ENCODE measurements around the gene HPS4. TPM values are rescaled to one million over a fixed set of nuclear protein-coding genes. Genes with fewer than 3 reads are reported as not detected.
A peak's percentile ranks its signal among the peaks of the same experiment; 100 is the strongest.

The HPS4 gene
- total and polyA plus RNA-seq, 10 of the 15 experiments (the other 5 are each of a cell fraction or from before 2014, with no cell fraction given) = 11.7 to 36.7 (median 30.8) TPM

DNA sequence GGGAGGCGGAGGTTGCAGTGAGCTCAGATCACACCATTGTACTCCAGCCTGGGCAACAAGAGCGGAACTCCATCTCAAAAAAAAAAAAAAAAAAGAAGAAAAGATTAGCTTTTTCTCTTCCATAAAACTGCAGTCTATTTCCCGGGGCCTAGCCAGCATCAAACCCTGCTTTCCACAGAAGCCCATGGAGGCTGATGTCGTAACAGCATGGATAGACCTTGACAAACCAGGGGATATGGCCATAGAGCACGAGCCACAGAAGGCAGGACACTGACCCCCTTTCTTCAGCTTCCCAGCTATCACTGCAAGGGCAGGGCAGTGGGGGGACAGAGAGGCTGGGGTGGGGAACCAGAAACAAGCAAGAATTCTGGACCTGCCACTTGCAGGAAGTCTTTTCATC lies 21.5 kb downstream of the HPS4 start:
- ATAC-seq = no peak
- H3K79me2 ChIP-seq (ENCODE audit: control insufficient read depth, insufficient read depth, low read length) = peaks cover 5% of the 10 kb centered on the region
- no peaks in the 10 kb centered on the region for H4K20me1 ChIP-seq (ENCODE audit: control insufficient read depth, insufficient read depth)
- in situ Hi-C loops (cut with MboI) = loop anchor here (5.0 kb wide), 2 partner anchors 60 to 95 kb away; no protein-coding TSS in a partner anchor
- no peak overlapping the region for H3K4me2 ChIP-seq (ENCODE audit: control insufficient read depth, insufficient read depth)
- no peak for FAIRE-seq
- SMC1A ChIA-PET (ENCODE audit: uncharacterized antibody, unreplicated experiment) = interaction anchor here (0.6 to 5.1 kb wide), 12 partner anchors 9 to 212 kb away, joined by 3 to 73 read pairs (median 4); no protein-coding TSS in a partner anchor
- no peak overlapping the region for H3K27ac ChIP-seq (ENCODE audit: control insufficient read depth, insufficient read depth)
- intact Hi-C loops (cut with micrococcal nuclease; ENCODE audit: unreplicated experiment) = no loop called here
- DNase-seq (ENCODE audit: low read depth, low spot score) = no peak
- BruUV-seq (replicated peaks) = no TSS peak
- no peak overlapping the region for H3K9ac ChIP-seq (ENCODE audit: control insufficient read depth, insufficient read depth, low read length)
- no peak for TF ChIP-seq ZNF384 (IDR thresholded peaks at IDR 0.05; ENCODE audit: borderline replicate concordance, low read depth, low read length)
- no peak for TF ChIP-seq JUND (IDR thresholded peaks at IDR 0.05; ENCODE audit: low read depth, low read length)
- no peak for TF ChIP-seq EED (IDR thresholded peaks at IDR 0.05; ENCODE audit: low read depth)
- H3K4me1 ChIP-seq (ENCODE audit: control insufficient read depth, insufficient read depth, low read length) = no peaks in the 10 kb centered on the region
- no peak overlapping the region for H2AFZ ChIP-seq (ENCODE audit: control insufficient read depth, low read depth, low read length)
- H3K9me3 ChIP-seq (replicated peaks; ENCODE audit: control insufficient read depth, insufficient read depth, low read length) = no peaks in the 10 kb centered on the region
- CTCF ChIA-PET = interaction anchor here (0.6 to 5.5 kb wide), 17 partner anchors 9 to 105 kb away, joined by 3 to 124 read pairs (median 4); partner anchors contain the start of genes HPS4 and SRRD
- POLR2A ChIA-PET = no interaction called here
- RAD21 ChIA-PET (ENCODE audit: unreplicated experiment) = interaction anchor here (1.2 to 2.4 kb wide), 5 partner anchors 31 to 98 kb away, joined by 3 to 11 read pairs (median 10); no protein-coding TSS in a partner anchor
- WGBS (ENCODE audit: insufficient coverage, insufficient replicate concordance, low lambda C conversion rate, missing lambda C conversion rate) = 94% methylated on average over 3 of the region's 5 CpGs
- H3K4me3 ChIP-seq = no peak overlapping the region
- H3K36me3 ChIP-seq (ENCODE audit: control insufficient read depth in 2 of 2, insufficient read depth in 2 of 2, low read length in 1 of 2) = peaks cover 31 to 45% of the 10 kb centered on the region in 2 experiments
- no peaks in the 10 kb centered on the region for H3K27me3 ChIP-seq (replicated peaks in 1 of 2; ENCODE audit: control insufficient read depth in 2 of 2, insufficient read depth in 2 of 2, low read length in 1 of 2)

- FAIRE-seq (peak; percentile 92), DNase-seq (ENCODE audit: low read depth, low spot score) (no peak), ATAC-seq (peak; percentile 76)
- Histone ChIP-seq H3K9me3 (replicated peaks; ENCODE audit: control insufficient read depth, insufficient read depth, low read length) (no peaks in the 10 kb centered on the region), H4K20me1 (ENCODE audit: control insufficient read depth, insufficient read depth) (no peaks in the 10 kb centered on the region), H3K4me1 (ENCODE audit: control insufficient read depth, insufficient read depth, low read length) (no peaks in the 10 kb centered on the region), H3K4me2 (ENCODE audit: control insufficient read depth, insufficient read depth) (no peak overlapping the region), H2AFZ (ENCODE audit: control insufficient read depth, low read depth, low read length) (no peak overlapping the region), H3K79me2 (ENCODE audit: control insufficient read depth, insufficient read depth, low read length) (peaks cover 5% of the 10 kb centered on the region), H3K27me3 (replicated peaks in 1 of 2; ENCODE audit: control insufficient read depth in 2 of 2, insufficient read depth in 2 of 2, low read length in 1 of 2) (no peaks in the 10 kb centered on the region), H3K4me3 (no peak overlapping the region), H3K9ac (ENCODE audit: control insufficient read depth, insufficient read depth, low read length) (no peak overlapping the region), H3K27ac (ENCODE audit: control insufficient read depth, insufficient read depth) (no peak overlapping the region), H3K36me3 (ENCODE audit: control insufficient read depth in 2 of 2, insufficient read depth in 2 of 2, low read length in 1 of 2) (peaks cover 30 to 45% of the 10 kb centered on the region in 2 experiments)
- ChIA-PET RAD21 (ENCODE audit: unreplicated experiment) (interaction anchor here (0.8 to 2.4 kb wide), 7 partner anchors 30 to 97 kb away, joined by 3 to 11 read pairs (median 4); no protein-coding TSS in a partner anchor), SMC1A (ENCODE audit: uncharacterized antibody, unreplicated experiment) (interaction anchor here (0.6 to 5.1 kb wide), 15 partner anchors 15 to 213 kb away, joined by 3 to 73 read pairs (median 4); no protein-coding TSS in a partner anchor), CTCF (interaction anchor here (0.6 to 5.5 kb wide), 24 partner anchors 8 to 210 kb away, joined by 3 to 124 read pairs (median 4); partner anchors contain the start of genes HPS4 and SRRD), POLR2A (no interaction called here)
- in situ Hi-C loops (cut with MboI) = loop anchor here (5.0 kb wide), 2 partner anchors 59 to 94 kb away; no protein-coding TSS in a partner anchor
- 31% methylated on average over 3 of the region's 3 CpGs for WGBS (ENCODE audit: insufficient coverage, insufficient replicate concordance, low lambda C conversion rate, missing lambda C conversion rate)
- BruUV-seq (replicated peaks) = no TSS peak
- intact Hi-C loops (cut with micrococcal nuclease; ENCODE audit: unreplicated experiment) = loop anchor here (1.0 kb wide), 2 partner anchors 63 to 97 kb away; no protein-coding TSS in a partner anchor
- TF ChIP-seq SIN3A (IDR thresholded peaks at IDR 0.05; ENCODE audit: low read depth, low read length) = no peak
- peak; percentile 97 for TF ChIP-seq SMC3 (IDR thresholded peaks at IDR 0.05; ENCODE audit: borderline replicate concordance, low read length)
- no peak for TF ChIP-seq IRF4 (IDR thresholded peaks at IDR 0.05; ENCODE audit: low read depth, low read length)
- TF ChIP-seq RFX5 (IDR thresholded peaks at IDR 0.05; ENCODE audit: low read depth, low read length) = no peak
- peak; percentile 31; the same call in 1 of the 2 replicates for TF ChIP-seq IKZF1 (conservative IDR thresholded peaks at IDR 0.05)
- peak; percentile 68 for TF ChIP-seq RAD21 (IDR thresholded peaks at IDR 0.05; ENCODE audit: insufficient read depth, low read depth, low read length)
- no peak for TF ChIP-seq ESRRA (IDR thresholded peaks at IDR 0.05; ENCODE audit: low read length)
- TF ChIP-seq POU2F2 (IDR thresholded peaks at IDR 0.05; ENCODE audit: borderline replicate concordance, low read depth, low read length) = no peak
- peak; percentile 69 to 82 (median 81) for TF ChIP-seq CTCF (IDR thresholded peaks at IDR 0.05 in 2 of 3, conservative IDR thresholded peaks at IDR 0.05 in 1 of 3; ENCODE audit: control insufficient read depth in 2 of 3, extremely low read depth in 1 of 3, insufficient read depth in 1 of 3, low read depth in 3 of 3, low read length in 3 of 3)
- TF ChIP-seq, protein P1, sequence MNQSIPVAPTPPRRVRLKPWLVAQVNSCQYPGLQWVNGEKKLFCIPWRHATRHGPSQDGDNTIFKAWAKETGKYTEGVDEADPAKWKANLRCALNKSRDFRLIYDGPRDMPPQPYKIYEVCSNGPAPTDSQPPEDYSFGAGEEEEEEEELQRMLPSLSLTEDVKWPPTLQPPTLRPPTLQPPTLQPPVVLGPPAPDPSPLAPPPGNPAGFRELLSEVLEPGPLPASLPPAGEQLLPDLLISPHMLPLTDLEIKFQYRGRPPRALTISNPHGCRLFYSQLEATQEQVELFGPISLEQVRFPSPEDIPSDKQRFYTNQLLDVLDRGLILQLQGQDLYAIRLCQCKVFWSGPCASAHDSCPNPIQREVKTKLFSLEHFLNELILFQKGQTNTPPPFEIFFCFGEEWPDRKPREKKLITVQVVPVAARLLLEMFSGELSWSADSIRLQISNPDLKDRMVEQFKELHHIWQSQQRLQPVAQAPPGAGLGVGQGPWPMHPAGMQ (IDR thresholded peaks at IDR 0.05; ENCODE audit: borderline replicate concordance) = no peak
Measured at GRCh38 chr22:26461188-26461810, 22.3 kb downstream of the HPS4 start.

Measured in GM12878 (cell line).